OCI-LY1 (cell line): ENCODE measurements around the gene ANK3.
A peak's percentile ranks its signal among the peaks of the same experiment; 100 is the strongest.

ENCODE experiments used
- H2AFZ ChIP-seq: fragments of 200-600 bp; sonication (generic), shearing (Covaris generic); 2 replicates; pipeline ENCODE4 v1.6.0; 2014; ENCODE audit warnings: antibody characterized with exemption, mild to moderate bottlenecking, low read length
- H3F3A ChIP-seq: fragments of 200-600 bp; sonication (generic), shearing (Covaris generic); 2 replicates; pipeline ENCODE4 v1.6.0; 2014; ENCODE audit warnings: mild to moderate bottlenecking, antibody characterized with exemption, low read length, moderate library complexity; ENCODE audit not compliant: insufficient read depth
- H3K27ac ChIP-seq: fragments of 200-600 bp; sonication (generic); 2 replicates; pipeline ENCODE4 v1.5.1; 2014; ENCODE audit warnings: low read length, mixed run types, mild to moderate bottlenecking, low read depth; ENCODE audit not compliant: poor library complexity, severe bottlenecking
- H3K27me3 ChIP-seq: fragments of 200-600 bp; sonication (generic); 2 replicates; pipeline ENCODE4 v1.6.0; 2014; ENCODE audit warnings: antibody characterized with exemption, mild to moderate bottlenecking, low read length, moderate library complexity; ENCODE audit not compliant: insufficient read depth
- H3K36me3 ChIP-seq: fragments of 200-600 bp; sonication (generic); 2 replicates; pipeline ENCODE4 v1.6.1; 2014; ENCODE audit warnings: mild to moderate bottlenecking, antibody characterized with exemption, low read length, moderate library complexity, mixed read lengths; ENCODE audit not compliant: insufficient read depth
- H3K4me1 ChIP-seq: fragments of 200-600 bp; sonication (generic); 2 replicates; pipeline ENCODE4 v1.5.1; 2014; ENCODE audit warnings: mild to moderate bottlenecking, low read length, moderate library complexity; ENCODE audit not compliant: insufficient read depth, severe bottlenecking
- H3K4me2 ChIP-seq: fragments of 200-600 bp; sonication (generic), shearing (Covaris generic); 2 replicates; pipeline ENCODE4 v1.6.1; 2014; ENCODE audit warnings: low read length
- H3K4me3 ChIP-seq: fragments of 200-600 bp; sonication (generic); 2 replicates; pipeline ENCODE4 v1.5.1; 2014; ENCODE audit warnings: low read length, low read depth, mild to moderate bottlenecking, mixed read lengths; ENCODE audit not compliant: poor library complexity, severe bottlenecking
- H3K79me2 ChIP-seq: fragments of 200-600 bp; shearing (Covaris generic); 2 replicates; pipeline ENCODE4 v1.6.1; 2016; ENCODE audit warnings: mixed run types, low read length, mixed read lengths; ENCODE audit not compliant: insufficient read depth
- H3K9ac ChIP-seq: fragments of 200-600 bp; sonication (generic), shearing (Covaris generic); 2 replicates; pipeline ENCODE4 v1.6.1; 2014; ENCODE audit warnings: mild to moderate bottlenecking, low read length, mixed read lengths
- H3K9me2 ChIP-seq: fragments of 200-600 bp; sonication (generic), shearing (Covaris generic); 2 replicates; pipeline ENCODE4 v1.6.1; 2014; ENCODE audit warnings: low read depth, mild to moderate bottlenecking, low read length, mixed read lengths
- H3K9me3 ChIP-seq: fragments of 200-600 bp; shearing (Covaris generic); 2 replicates; pipeline ENCODE4 v1.6.1; 2014; ENCODE audit warnings: low read length, mixed read lengths
- H4K20me1 ChIP-seq: fragments of 200-600 bp; sonication (generic), shearing (Covaris generic); 2 replicates; pipeline ENCODE4 v1.6.0; 2016; ENCODE audit warnings: mild to moderate bottlenecking, low read length; ENCODE audit not compliant: insufficient read depth
- EZH2 ChIP-seq: fragments of 200-600 bp; sonication (generic), shearing (Covaris generic); IDR thresholded peaks from 2 replicates; pipeline ENCODE4 v1.8.0; 2017; ENCODE audit warnings: borderline replicate concordance, mixed run types, mild to moderate bottlenecking, antibody characterized with exemption, low read length, moderate library complexity, mixed read lengths
- TF ChIP-seq, protein P1 (sequence below): fragments of 200-600 bp; sonication (generic), shearing (Covaris generic); IDR thresholded peaks from 2 replicates; pipeline ENCODE4 v1.5.1; 2017; ENCODE audit warnings: mild to moderate bottlenecking, antibody characterized with exemption, low read length, moderate library complexity, mixed read lengths

ANK3 gene

DNA sequence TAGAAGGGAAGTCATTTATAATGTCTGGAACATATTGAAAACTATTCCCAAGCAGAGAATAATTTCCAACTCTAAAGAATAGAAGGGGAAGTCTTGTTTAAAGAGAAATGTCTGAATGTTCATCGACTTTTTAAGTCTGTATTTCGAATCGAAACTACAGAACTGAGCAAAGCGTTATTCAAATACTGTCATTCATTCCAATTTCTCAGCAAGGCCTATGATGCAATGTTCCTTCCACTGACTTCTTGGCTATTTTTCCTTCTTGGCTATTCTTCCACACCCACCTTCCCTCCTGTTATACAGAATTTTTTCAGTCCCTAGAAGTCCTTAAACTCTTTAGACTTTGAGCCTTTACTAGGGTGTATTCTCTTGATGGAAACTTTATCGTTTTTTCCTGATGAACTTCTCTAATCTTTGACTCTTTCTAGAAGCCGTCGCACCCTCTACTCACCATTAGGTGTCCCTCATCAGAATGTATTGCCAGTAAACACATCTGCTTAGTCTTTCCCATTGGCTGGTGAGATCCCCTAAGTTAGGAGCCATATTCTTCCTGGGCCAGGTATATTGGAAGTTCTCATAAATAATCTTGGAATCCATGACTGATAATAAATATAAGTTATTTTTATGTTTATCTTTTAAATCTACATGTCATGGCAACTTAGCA is 247.6 kb downstream of the ANK3 start:
- no peak overlapping the region for H2AFZ ChIP-seq
- H3K27ac ChIP-seq, result no peak overlapping the region
- no peaks in the 10 kb centered on the region for H3K79me2 ChIP-seq
- no peaks in the 10 kb centered on the region for H4K20me1 ChIP-seq
- no peaks in the 10 kb centered on the region for H3K27me3 ChIP-seq
- H3F3A ChIP-seq, result no peaks in the 10 kb centered on the region
- H3K4me1 ChIP-seq, result peaks cover 17% of the 10 kb centered on the region
- no peaks in the 10 kb centered on the region for H3K36me3 ChIP-seq
- H3K9ac ChIP-seq, result no peak overlapping the region
- no peak overlapping the region for H3K4me2 ChIP-seq
- TF ChIP-seq, protein P1, sequence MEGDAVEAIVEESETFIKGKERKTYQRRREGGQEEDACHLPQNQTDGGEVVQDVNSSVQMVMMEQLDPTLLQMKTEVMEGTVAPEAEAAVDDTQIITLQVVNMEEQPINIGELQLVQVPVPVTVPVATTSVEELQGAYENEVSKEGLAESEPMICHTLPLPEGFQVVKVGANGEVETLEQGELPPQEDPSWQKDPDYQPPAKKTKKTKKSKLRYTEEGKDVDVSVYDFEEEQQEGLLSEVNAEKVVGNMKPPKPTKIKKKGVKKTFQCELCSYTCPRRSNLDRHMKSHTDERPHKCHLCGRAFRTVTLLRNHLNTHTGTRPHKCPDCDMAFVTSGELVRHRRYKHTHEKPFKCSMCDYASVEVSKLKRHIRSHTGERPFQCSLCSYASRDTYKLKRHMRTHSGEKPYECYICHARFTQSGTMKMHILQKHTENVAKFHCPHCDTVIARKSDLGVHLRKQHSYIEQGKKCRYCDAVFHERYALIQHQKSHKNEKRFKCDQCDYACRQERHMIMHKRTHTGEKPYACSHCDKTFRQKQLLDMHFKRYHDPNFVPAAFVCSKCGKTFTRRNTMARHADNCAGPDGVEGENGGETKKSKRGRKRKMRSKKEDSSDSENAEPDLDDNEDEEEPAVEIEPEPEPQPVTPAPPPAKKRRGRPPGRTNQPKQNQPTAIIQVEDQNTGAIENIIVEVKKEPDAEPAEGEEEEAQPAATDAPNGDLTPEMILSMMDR, result peak; percentile 20
- no peak for TF ChIP-seq EZH2
- H3K9me2 ChIP-seq, result no peaks in the 10 kb centered on the region
- H3K9me3 ChIP-seq, result no peaks in the 10 kb centered on the region
- H3K4me3 ChIP-seq, result no peak overlapping the region

DNA sequence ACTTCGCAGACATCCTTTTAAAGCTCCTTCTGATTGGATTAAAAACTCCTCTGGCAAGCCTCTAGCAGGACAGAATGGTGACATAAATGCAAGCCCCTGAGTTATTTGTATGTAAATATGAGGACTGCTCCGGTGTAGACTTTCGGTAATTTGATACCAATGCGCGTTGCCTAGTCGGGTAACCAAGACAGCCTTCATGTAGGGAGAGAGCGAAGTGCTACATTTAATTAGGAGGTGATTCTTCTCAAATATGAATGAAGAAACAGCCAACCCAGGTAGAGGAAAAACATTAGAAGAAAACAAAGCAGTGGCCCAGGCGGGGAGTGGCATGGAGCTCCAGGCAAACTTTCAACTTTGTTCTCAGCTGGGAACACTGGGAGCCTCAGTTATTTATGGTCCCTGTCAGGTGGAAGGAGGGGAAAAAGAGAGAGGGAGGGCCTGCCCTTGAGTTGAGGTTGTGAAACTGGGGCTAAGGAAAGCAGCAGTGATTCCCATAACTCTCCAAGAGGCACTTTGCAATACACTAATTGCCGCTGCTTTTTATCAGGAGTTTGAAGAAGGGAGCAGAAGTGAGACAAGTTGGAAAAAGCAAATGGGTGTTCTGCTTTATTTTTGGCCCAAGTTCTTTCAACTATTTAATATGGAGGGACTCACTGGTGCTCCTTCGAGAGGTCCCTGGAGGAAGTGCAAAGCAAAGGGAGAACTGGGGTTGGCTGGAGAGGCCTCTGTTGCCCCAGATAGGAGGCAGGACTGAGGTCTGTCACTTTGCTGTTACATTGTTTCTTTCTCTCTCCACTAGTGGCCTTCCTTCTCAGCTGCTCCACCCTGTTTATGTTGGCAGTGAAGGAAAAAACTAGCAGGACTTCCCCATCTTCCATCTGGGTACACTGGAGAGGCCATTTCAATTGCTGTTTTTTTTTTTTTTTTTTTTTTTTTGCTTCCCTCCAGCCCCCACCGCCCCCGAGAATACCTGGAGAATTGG is 248.7 kb downstream of the ANK3 start:
- Histone ChIP-seq H2AFZ (no peak overlapping the region), H3K4me1 (peaks cover 17% of the 10 kb centered on the region), H3K79me2 (no peaks in the 10 kb centered on the region), H3K9ac (no peak overlapping the region), H3K4me2 (no peak overlapping the region), H3F3A (no peaks in the 10 kb centered on the region), H3K9me3 (no peaks in the 10 kb centered on the region), H3K27me3 (no peaks in the 10 kb centered on the region), H3K4me3 (no peak overlapping the region), H3K27ac (no peak overlapping the region), H3K9me2 (no peaks in the 10 kb centered on the region), H4K20me1 (no peaks in the 10 kb centered on the region), H3K36me3 (no peaks in the 10 kb centered on the region)
- TF ChIP-seq EZH2, result no peak
- TF ChIP-seq, protein P1, result no peak

DNA sequence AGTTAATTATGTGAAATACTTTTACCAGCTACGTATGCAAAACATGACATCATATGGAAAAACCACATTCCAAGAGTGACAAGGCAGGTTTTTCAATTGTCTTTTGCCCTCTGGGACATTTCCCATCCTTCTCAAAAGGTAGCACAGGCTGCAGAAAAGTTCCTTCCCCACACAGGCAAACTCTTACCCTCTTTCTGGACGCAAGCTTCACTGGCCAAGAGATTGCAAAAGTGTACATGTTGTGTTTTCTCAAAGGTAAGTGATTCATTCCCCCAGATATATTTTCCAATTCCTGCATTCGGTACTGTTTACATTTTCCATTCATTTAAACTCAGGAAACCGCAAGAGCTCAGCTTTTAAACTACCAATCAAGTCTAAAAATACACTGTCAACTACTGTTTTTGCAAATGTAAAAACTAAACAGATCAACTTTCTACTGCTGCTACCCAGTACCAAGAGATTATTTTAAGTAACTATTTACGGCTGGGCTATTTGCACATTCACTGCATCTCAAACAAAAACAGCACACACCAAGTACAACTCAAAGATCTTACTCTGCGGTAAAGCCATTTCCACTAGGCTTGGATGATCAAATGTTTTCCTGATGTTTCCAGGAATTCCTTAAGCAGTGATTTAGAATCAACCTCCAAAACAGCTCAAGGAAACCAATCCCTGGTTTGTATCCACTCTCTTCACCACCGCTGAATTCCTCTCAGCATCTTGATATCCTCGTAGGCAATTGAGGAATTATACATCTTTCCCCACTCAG is 249.7 kb downstream of the ANK3 start:
- H3K79me2 ChIP-seq, result no peaks in the 10 kb centered on the region
- no peak overlapping the region for H3K4me2 ChIP-seq
- H2AFZ ChIP-seq, result no peak overlapping the region
- H3K36me3 ChIP-seq, result no peaks in the 10 kb centered on the region
- no peak for TF ChIP-seq EZH2
- TF ChIP-seq, protein P1, result no peak
- H3K27me3 ChIP-seq, result no peaks in the 10 kb centered on the region
- H3K27ac ChIP-seq, result no peak overlapping the region
- H3F3A ChIP-seq, result no peaks in the 10 kb centered on the region
- H3K9me3 ChIP-seq, result no peaks in the 10 kb centered on the region
- peaks cover 17% of the 10 kb centered on the region for H3K4me1 ChIP-seq
- no peak overlapping the region for H3K9ac ChIP-seq
- no peaks in the 10 kb centered on the region for H3K9me2 ChIP-seq
- H3K4me3 ChIP-seq, result no peak overlapping the region
- no peaks in the 10 kb centered on the region for H4K20me1 ChIP-seq
